CD4-positive, alpha-beta T cell (primary cell): ENCODE measurements around the gene SYT13. TPM values are rescaled to one million over a fixed set of nuclear protein-coding genes. Genes with fewer than 3 reads are reported as not detected.

Experiments
- ATAC-seq: fragments of 200-7000 bp; cut with Tn5 transposase; one replicate; pipeline ENCODE4 v1.10.0; 2022; ENCODE audit warnings: mild to moderate bottlenecking; ENCODE audit not compliant: poor library complexity
- CTCF ChIA-PET: fragments of 350-600 bp; sonication (Branson Sonifier 250); formaldehyde crosslinking; loops from one replicate; lab custom pipeline; 2021; ENCODE audit warnings: antibody characterized with exemption, inconsistent platforms; lab: Charles Lee
- POLR2A ChIA-PET: fragments of 350-600 bp; sonication (Branson Sonifier 250); formaldehyde crosslinking; loops from one replicate; lab custom pipeline; 2021; ENCODE audit warnings: antibody characterized with exemption, inconsistent platforms; lab: Charles Lee
- DNase-seq, 14 experiments: peaks; one replicate each; pipeline ENCODE4 v3.0.0-alpha.2; 2013 to 2020; ENCODE audit warnings: mixed read lengths in 2 of 14
- H3K27ac ChIP-seq, 2 donors: one replicate each; pipeline versions ENCODE4 v1.5.1 to v1.7.0; 2013; ENCODE audit warnings: low read length in 2 of 2, low read depth in 1 of 2, mild to moderate bottlenecking in 1 of 2
- H3K27me3 ChIP-seq, 2 experiments: 1 replicate in 1 of 2; 2 replicates in 1 of 2; pipeline versions ENCODE4 v1.6.1 to v1.7.0; 2013; ENCODE audit warnings: low read length in 2 of 2, control low read depth in 1 of 2, mild to moderate bottlenecking in 1 of 2, moderate library complexity in 1 of 2; ENCODE audit not compliant: insufficient read depth in 2 of 2, control insufficient read depth in 1 of 2
- H3K36me3 ChIP-seq: one replicate; pipeline ENCODE4 v1.6.1; 2013; ENCODE audit warnings: low read length, control low read depth; ENCODE audit not compliant: insufficient read depth
- H3K4me1 ChIP-seq: one replicate; pipeline ENCODE4 v1.6.1; 2013; ENCODE audit warnings: low read length, control low read depth; ENCODE audit not compliant: insufficient read depth
- H3K4me3 ChIP-seq: one replicate; pipeline ENCODE4 v1.5.1; 2013; ENCODE audit warnings: mild to moderate bottlenecking, low read length, moderate library complexity
- H3K9me3 ChIP-seq, 2 experiments: 1 replicate in 1 of 2; 2 replicates in 1 of 2; pipeline versions ENCODE4 v1.6.1 to v1.7.0; 2013; ENCODE audit warnings: low read length in 2 of 2, mild to moderate bottlenecking in 2 of 2, control low read depth in 1 of 2, moderate library complexity in 1 of 2; ENCODE audit not compliant: control insufficient read depth in 1 of 2, insufficient read depth in 1 of 2
- H3K27ac Mint-ChIP-seq: one replicate; pipeline ENCODE4 v1.8.0; 2020; ENCODE audit warnings: mixed read lengths
- H3K27me3 Mint-ChIP-seq: one replicate; pipeline ENCODE4 v1.8.0; 2021; ENCODE audit warnings: mixed read lengths
- H3K36me3 Mint-ChIP-seq: one replicate; pipeline ENCODE4 v1.8.0; 2021; ENCODE audit warnings: low read depth, mixed read lengths
- H3K4me1 Mint-ChIP-seq: one replicate; pipeline ENCODE4 v1.8.0; 2021; ENCODE audit warnings: low read depth, mixed read lengths
- H3K4me3 Mint-ChIP-seq: one replicate; pipeline ENCODE4 v1.8.0; 2020; ENCODE audit warnings: mild to moderate bottlenecking, mixed read lengths
- H3K9me3 Mint-ChIP-seq: one replicate; pipeline ENCODE4 v1.8.0; 2020; ENCODE audit warnings: mixed read lengths
- CTCF ChIP-seq: fragments of 200-600 bp; IDR thresholded peaks from one replicate; pipeline ENCODE4 v1.8.0; 2022; ENCODE audit warnings: antibody characterized with exemption, mild to moderate bottlenecking
- intact Hi-C, 2 experiments: fragments of 100-400 bp; cut with DNase I in 1 of 2; cut with micrococcal nuclease in 1 of 2; formaldehyde crosslinking; loops; one replicate each; pipeline versions ENCODE4 v1.15.1 to v1.9.0; 2023 to 2025; cut with DNase I, micrococcal nuclease
- total RNA-seq, 174 experiments: library from RNA in 2 of 174; stranded (reverse) in 2 of 174; gene quantifications; one replicate each; pipeline ENCODE4 v1.2.3 and lab custom pipeline; 2021 to 2026

The SYT13 gene
- total RNA-seq, 2 experiments from 2014 or later: not detected

GRCh38 chr11:45245218-45246045, 40.7 kb downstream of the SYT13 start:
- POLR2A ChIA-PET: no interaction called here
- H3K36me3 ChIP-seq: no peaks in the 10 kb centered on the region
- no peak overlapping the region for H3K4me3 Mint-ChIP-seq

GRCh38 chr11:45243967-45244366, 42.2 kb downstream of the SYT13 start:
- Histone ChIP-seq H3K27ac (no peak overlapping the region), H3K36me3 (no peaks in the 10 kb centered on the region), H3K4me3 (no peak overlapping the region), H3K4me1 (no peaks in the 10 kb centered on the region), H3K27me3 (no peaks in the 10 kb centered on the region), H3K9me3 (peaks cover 0 to 7% of the 10 kb centered on the region in 2 experiments)
- DNase-seq (no peak), ATAC-seq (no peak)
- peaks cover 7% of the 10 kb centered on the region for H3K27me3 Mint-ChIP-seq
- ChIA-PET CTCF (no interaction called here), POLR2A (interaction anchor here (0.6 kb wide), 1 partner anchor 104 kb away, joined by 3 read pairs; no protein-coding TSS in a partner anchor)
- no peak overlapping the region for H3K27ac Mint-ChIP-seq
- no peaks in the 10 kb centered on the region for H3K4me1 Mint-ChIP-seq
- intact Hi-C loops: no loop called here
- H3K4me3 Mint-ChIP-seq: no peak overlapping the region
- TF ChIP-seq CTCF: no peak
- no peaks in the 10 kb centered on the region for H3K36me3 Mint-ChIP-seq
- no peaks in the 10 kb centered on the region for H3K9me3 Mint-ChIP-seq

More at GRCh38 chr11:45245218-45246045, 40.7 kb downstream of the SYT13 start:
- Histone ChIP-seq H3K9me3 (no peaks in the 10 kb centered on the region), H3K27ac (no peak overlapping the region), H3K4me3 (no peak overlapping the region), H3K4me1 (no peaks in the 10 kb centered on the region), H3K27me3 (peaks cover 0 to 2% of the 10 kb centered on the region in 2 experiments)
- H3K36me3 Mint-ChIP-seq: no peaks in the 10 kb centered on the region
- no peaks in the 10 kb centered on the region for H3K4me1 Mint-ChIP-seq
- DNase-seq: no peak
- TF ChIP-seq CTCF: no peak
- H3K27ac Mint-ChIP-seq: no peak overlapping the region
- CTCF ChIA-PET: interaction anchor here (0.9 kb wide), 1 partner anchor 17 kb away, joined by 3 read pairs; no protein-coding TSS in a partner anchor
- no peaks in the 10 kb centered on the region for H3K9me3 Mint-ChIP-seq
- peaks cover 19% of the 10 kb centered on the region for H3K27me3 Mint-ChIP-seq
- no peak for ATAC-seq
- intact Hi-C loops: no loop called here

GRCh38 chr11:45239733-45240132, 46.4 kb downstream of the SYT13 start:
- intact Hi-C loops: loop anchor here in 1 of 2 experiments (10.0 kb wide), 1 partner anchor 125 kb away; no protein-coding TSS in a partner anchor

More at GRCh38 chr11:45239733-45240132, 46.4 kb downstream of the SYT13 start:
- ATAC-seq (no peak), DNase-seq (no peak)
- Histone ChIP-seq H3K27me3 (peaks cover 0 to 3% of the 10 kb centered on the region in 2 experiments), H3K9me3 (peaks cover 0 to 7% of the 10 kb centered on the region in 2 experiments), H3K36me3 (no peaks in the 10 kb centered on the region), H3K4me3 (no peak overlapping the region), H3K27ac (no peak overlapping the region), H3K4me1 (no peaks in the 10 kb centered on the region)
- Mint-ChIP-seq H3K36me3 (no peaks in the 10 kb centered on the region), H3K9me3 (no peaks in the 10 kb centered on the region), H3K4me3 (no peak overlapping the region), H3K27me3 (peaks cover 17% of the 10 kb centered on the region), H3K4me1 (no peaks in the 10 kb centered on the region), H3K27ac (no peak overlapping the region)
- no peak for TF ChIP-seq CTCF
- ChIA-PET POLR2A (no interaction called here), CTCF (no interaction called here)
